ENCODE results near the gene ZFAND5. TPM values are rescaled to one million over a fixed set of nuclear protein-coding genes. Genes with fewer than 3 reads are reported as not detected.

Gene ZFAND5, protein sequence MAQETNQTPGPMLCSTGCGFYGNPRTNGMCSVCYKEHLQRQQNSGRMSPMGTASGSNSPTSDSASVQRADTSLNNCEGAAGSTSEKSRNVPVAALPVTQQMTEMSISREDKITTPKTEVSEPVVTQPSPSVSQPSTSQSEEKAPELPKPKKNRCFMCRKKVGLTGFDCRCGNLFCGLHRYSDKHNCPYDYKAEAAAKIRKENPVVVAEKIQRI
- 110 TPM for polyA plus RNA-seq

DNA sequence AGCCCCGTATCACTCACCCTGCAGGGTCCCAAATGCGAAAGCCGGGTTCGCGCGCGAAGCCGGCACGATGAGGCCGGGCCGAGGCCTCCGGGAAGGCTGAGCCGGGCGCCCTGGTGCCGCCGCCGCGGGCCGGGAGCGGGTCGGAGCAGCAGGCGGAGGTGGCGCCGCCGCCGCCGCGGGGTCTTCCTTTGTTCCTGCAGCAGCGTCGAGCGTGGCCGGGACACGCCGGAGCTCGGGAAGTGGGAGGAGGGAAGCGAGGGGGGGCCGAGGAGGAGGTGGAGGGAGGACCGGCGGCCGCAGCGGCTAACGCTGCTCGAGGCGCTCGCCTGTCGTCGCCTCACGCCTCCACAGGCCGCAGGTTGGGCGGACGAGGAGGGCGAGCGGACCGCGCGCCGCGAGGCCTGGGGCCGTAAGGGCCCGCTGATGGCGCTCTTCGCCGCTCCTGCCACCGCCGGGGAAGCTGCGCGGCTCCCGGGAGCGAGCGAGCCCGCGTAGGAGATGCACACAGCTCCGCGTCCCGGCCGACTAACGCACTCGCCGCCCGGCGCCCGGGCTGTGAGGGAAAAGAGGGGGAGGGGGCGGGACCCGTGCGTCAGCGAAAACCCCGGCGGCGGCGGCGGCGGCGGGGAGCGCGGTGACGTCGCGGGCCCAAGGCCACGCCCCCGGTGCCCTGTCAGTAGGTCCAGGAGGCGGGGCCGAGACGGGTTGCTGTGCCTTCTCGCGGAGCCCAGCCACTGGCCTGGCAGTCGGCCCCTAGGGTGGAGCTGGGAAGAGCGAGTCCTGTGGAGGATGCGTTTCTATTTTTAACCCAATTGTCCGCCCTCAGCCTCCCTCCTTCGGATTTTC, at the start of gene ZFAND5:
ZFAND5 (minus strand) TSS at position 530 of the 846 bp plus-strand sequence. CDS start 4,430 bp downstream, outside the sequence.
- Mint-ChIP-seq H3K27ac (peak within 1 kb of the TSS; percentile 99 to 100 (median 100)), H3K27me3 (no peaks in the 10 kb centered on the region), H3K4me1 (peaks cover 21 to 35% (median 34%) of the 10 kb centered on the region in 3 donors), H3K9me3 (no peaks in the 10 kb centered on the region), H3K36me3 (no peaks in the 10 kb centered on the region), H3K4me3 (peak within 1 kb of the TSS; percentile 92 to 99 (median 98))

DNA sequence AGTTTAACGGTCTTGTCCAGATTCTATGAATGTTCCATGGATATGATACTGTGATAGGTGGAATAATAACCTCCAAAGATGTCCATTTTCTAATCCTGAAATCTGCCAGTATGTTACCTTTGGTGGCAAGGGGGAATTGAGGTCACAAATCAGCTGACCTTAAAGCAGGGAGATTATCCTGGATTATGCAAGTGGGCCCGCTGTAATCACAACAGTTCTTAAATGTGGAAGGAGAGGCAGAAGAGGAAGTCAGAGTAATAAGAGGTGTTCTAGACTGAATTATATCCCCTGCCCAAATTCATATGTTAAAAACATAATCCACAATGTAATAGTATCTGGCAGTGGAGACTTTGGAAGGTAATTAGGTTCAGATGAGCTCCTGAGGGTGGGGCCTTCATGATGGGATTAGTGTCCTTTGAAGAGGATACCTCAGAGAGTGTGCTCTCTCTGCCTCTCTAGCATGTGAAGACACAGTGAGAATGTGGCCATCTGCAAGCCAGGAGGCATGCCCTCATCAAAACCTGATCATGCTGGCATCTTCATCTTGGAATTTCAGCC, 47.6 kb upstream of the ZFAND5 start:
- Mint-ChIP-seq H3K27ac (no peak overlapping the region), H3K9me3 (no peaks in the 10 kb centered on the region), H3K4me3 (no peak overlapping the region), H3K27me3 (no peaks in the 10 kb centered on the region), H3K4me1 (peaks cover 0 to 2% (median 0%) of the 10 kb centered on the region in 3 donors), H3K36me3 (peaks cover 5% of the 10 kb centered on the region)

DNA sequence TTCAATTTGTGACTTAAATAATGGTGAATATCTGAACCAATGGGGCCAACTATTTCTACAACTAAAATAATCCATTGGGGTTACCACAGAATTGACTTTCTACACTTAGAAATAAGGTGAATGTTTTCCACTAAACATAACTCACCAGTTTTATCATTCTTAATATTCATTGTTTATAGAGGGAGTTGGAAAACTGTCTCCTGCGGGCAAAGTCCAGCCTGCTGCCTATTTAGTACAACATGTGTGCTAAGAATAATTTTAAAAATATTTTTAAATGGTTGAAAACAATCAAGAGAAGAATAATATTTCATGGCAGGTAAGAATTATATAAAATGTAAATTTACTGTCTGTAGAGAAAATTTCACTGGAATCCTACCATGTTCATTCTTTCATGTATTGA, 45.2 kb upstream of the ZFAND5 start:
- no peaks in the 10 kb centered on the region for H3K9me3 Mint-ChIP-seq
- H3K36me3 Mint-ChIP-seq: peaks cover 2% of the 10 kb centered on the region
- no peak overlapping the region for H3K27ac Mint-ChIP-seq
- peaks cover 0 to 2% (median 0%) of the 10 kb centered on the region in 3 donors for H3K4me1 Mint-ChIP-seq
- H3K4me3 Mint-ChIP-seq: no peak overlapping the region
- H3K27me3 Mint-ChIP-seq: no peaks in the 10 kb centered on the region

DNA sequence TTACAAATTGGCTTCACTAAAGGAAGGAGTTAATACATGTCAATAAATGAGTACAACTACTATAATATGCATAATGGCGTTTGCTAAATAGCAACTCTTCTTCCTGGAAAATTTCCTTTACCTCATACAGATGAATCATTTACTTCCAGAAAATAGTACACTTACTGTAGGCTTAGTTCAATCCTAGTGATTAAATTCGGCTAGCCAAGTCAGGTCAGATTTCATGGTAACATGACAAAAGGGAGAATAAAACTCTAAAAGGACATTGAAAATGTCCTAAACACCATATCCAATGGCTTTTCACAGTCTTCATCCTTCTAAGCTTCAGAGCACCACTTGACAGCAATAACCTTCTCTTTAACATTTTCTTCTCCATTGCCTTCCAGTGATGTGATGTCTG, 42.1 kb upstream of the ZFAND5 start:
- Mint-ChIP-seq H3K36me3 (peaks cover 2% of the 10 kb centered on the region), H3K27ac (no peak overlapping the region)

DNA sequence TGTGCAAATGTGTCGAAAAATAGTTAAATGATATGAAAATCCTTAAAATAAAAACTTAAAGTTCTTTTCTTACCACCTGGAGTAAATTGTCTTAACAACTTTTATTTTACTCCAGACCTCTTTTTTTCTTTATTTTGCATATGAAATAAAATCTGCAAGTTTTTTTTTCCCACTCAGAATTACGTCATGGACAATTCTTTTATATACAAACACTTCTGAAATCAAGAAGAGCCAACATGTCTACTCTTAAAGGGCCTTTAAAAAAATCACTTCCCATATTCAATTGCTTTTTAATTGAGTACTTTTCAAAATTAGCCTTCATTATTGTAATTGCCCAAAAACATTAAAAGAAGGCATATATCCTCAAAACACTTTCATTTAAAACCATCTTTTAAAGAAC, 37.7 kb upstream of the ZFAND5 start:
- Mint-ChIP-seq H3K4me1 (no peaks in the 10 kb centered on the region), H3K27ac (no peak overlapping the region), H3K27me3 (peaks cover 3% of the 10 kb centered on the region), H3K9me3 (peaks cover 0 to 4% (median 0%) of the 10 kb centered on the region in 3 donors), H3K4me3 (no peak overlapping the region), H3K36me3 (peaks cover 1% of the 10 kb centered on the region)

More for the DNA sequence above, 42.1 kb upstream of the ZFAND5 start:
- Mint-ChIP-seq H3K4me1 (peaks cover 0 to 2% (median 0%) of the 10 kb centered on the region in 3 donors), H3K9me3 (no peaks in the 10 kb centered on the region), H3K4me3 (no peak overlapping the region), H3K27me3 (no peaks in the 10 kb centered on the region)

- peaks cover 0 to 4% (median 0%) of the 10 kb centered on the region in 3 donors for H3K9me3 Mint-ChIP-seq
- no peak overlapping the region for H3K27ac Mint-ChIP-seq
- H3K36me3 Mint-ChIP-seq: peaks cover 1% of the 10 kb centered on the region
- H3K4me3 Mint-ChIP-seq: no peak overlapping the region
- peaks cover 3% of the 10 kb centered on the region for H3K27me3 Mint-ChIP-seq
- H3K4me1 Mint-ChIP-seq: no peaks in the 10 kb centered on the region
These were observed 36.4 kb upstream of the ZFAND5 start for GRCh38 chr9:72401396-72401795.

DNA sequence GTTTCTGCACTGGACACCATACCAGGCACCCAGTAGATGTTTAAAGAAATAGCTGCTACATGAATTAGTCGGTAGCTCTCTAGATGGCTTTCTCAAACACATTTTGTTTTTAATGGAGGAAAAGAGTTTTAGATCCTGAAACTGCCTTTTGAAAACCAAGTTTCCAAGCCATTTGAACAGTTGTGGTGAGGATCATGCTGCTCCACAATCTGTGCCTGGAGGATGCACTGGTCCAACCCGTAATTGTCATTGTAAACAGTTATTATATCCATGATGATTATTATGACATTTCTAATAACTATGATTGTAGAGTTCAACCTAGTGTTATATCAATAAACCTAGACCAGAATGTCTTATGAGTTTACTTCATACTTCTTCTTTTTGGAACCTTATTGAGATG, 35.9 kb upstream of the ZFAND5 start:
- no peak overlapping the region for H3K27ac Mint-ChIP-seq
- peaks cover 3% of the 10 kb centered on the region for H3K27me3 Mint-ChIP-seq
- H3K4me3 Mint-ChIP-seq: no peak overlapping the region
- H3K4me1 Mint-ChIP-seq: no peaks in the 10 kb centered on the region
- H3K9me3 Mint-ChIP-seq: peaks cover 0 to 4% (median 0%) of the 10 kb centered on the region in 3 donors
- peaks cover 1% of the 10 kb centered on the region for H3K36me3 Mint-ChIP-seq

DNA sequence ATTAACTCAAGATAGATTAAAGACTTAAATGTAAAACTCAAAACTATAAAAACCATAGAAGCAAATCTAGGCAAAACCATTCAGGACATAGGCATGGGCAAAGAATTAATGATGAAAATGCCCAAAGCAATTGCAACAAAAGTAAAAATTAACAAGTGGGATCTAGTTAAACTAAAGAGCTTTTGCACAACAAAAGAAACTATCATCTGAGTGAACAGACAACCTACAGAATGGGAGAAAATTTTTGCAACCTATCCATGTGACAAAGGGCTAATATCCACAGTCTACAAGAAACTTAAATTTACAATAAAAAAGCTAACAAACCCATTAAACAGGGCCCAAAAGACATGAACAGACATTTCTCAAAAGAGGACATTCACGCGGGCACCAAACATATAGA, 34.4 kb upstream of the ZFAND5 start:
- Mint-ChIP-seq H3K36me3 (peaks cover 1% of the 10 kb centered on the region), H3K27ac (no peak overlapping the region), H3K27me3 (peaks cover 3% of the 10 kb centered on the region), H3K4me1 (no peaks in the 10 kb centered on the region), H3K4me3 (no peak overlapping the region), H3K9me3 (peaks cover 0 to 4% (median 0%) of the 10 kb centered on the region in 3 donors)

DNA sequence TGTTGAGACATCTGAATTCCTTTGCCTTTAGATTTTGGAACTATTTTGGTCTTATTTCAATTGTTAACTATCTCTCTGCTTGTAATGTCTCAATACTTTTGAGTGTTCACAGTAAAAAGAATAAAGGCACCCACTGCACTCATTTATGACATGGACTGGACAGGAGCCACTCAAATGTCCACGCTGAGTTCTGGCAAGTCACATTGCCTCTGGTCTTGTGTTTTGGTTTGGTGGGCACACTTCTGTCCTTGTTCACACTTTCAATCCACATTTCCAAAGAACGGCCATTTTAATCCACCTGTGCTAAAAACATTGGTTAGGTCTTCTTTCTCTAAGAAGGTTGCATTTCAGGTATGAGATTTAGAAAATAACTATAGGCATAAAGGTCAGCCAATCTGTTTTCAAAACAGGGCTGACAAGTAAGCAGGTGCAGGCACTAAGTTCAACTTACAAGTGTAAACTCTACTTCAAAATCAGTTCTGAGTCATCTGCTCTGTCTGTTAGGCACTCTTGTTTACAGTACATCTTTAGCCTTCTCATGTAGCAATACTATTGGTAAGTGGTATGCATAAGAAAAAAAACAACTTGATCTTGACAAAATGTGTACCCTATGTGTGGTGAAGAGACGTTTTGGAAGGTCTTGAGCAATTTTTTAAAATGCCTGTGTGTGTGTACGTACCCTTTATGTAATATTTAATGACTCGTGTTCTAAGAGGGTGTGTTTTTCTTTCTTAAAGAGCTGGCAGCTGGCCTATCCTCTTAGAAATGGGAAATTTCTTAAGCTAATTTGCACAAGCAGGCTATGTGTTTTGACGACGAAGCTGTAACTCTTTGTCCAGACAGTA, 31.5 kb upstream of the ZFAND5 start:
- Mint-ChIP-seq H3K27ac (no peak overlapping the region), H3K27me3 (peaks cover 3% of the 10 kb centered on the region), H3K4me3 (no peak overlapping the region), H3K36me3 (peaks cover 1% of the 10 kb centered on the region), H3K9me3 (peaks cover 0 to 4% (median 0%) of the 10 kb centered on the region in 3 donors), H3K4me1 (peaks cover 0 to 1% (median 0%) of the 10 kb centered on the region in 3 donors)

DNA sequence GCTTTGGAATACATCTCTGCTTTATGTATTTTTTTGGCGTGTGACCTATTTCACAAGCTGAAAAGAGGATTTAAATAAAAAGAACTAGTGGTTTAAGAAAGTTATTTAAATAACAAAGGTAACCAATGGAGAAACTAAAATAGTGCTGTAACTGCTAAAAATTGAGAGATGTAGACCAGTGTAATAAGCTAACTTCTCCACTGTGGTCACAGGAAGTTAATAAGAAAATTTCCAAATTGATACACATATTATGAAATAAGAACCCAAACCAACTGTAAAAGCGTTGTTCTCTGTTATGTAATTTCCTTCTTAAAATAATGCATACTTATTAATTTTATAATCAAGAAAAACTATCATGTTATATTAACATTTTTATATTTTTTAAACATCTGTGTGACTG, 29.1 kb upstream of the ZFAND5 start:
- H3K27me3 Mint-ChIP-seq: no peaks in the 10 kb centered on the region
- H3K4me1 Mint-ChIP-seq: peaks cover 0 to 1% (median 0%) of the 10 kb centered on the region in 3 donors
- H3K9me3 Mint-ChIP-seq: peaks cover 0 to 3% (median 0%) of the 10 kb centered on the region in 3 donors
- H3K4me3 Mint-ChIP-seq: no peak overlapping the region
- peaks cover 2% of the 10 kb centered on the region for H3K36me3 Mint-ChIP-seq
- no peak overlapping the region for H3K27ac Mint-ChIP-seq

DNA sequence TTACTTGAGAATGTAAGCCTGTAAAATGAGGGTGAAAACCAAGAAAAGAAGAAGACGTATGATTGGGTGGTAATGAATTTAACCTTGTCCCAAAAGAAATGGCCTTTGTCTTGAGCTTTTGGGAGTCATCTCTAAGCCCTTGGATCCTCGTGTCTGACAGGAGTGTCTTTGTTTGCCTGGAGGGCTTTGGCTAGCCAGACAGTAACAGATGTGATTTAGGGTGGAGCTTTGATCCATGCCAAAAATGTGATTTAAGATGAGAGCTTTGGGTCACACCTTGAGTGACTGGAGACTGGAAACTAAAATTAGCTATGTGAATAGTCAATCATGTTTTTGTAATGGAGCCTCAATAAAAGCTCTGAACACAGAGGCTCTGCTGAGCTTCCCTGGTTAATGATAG, 25.9 kb upstream of the ZFAND5 start:
- Mint-ChIP-seq H3K27ac (no peak overlapping the region), H3K4me1 (peaks cover 0 to 1% (median 0%) of the 10 kb centered on the region in 3 donors), H3K9me3 (peaks cover 0 to 3% (median 0%) of the 10 kb centered on the region in 3 donors), H3K27me3 (no peaks in the 10 kb centered on the region), H3K36me3 (peaks cover 2% of the 10 kb centered on the region), H3K4me3 (no peak overlapping the region)

GRCh38 chr9:72386186-72386585, 21.2 kb upstream of the ZFAND5 start:
- no peak overlapping the region for H3K27ac Mint-ChIP-seq
- no peak overlapping the region for H3K4me3 Mint-ChIP-seq
- H3K36me3 Mint-ChIP-seq: peaks cover 2% of the 10 kb centered on the region
- H3K4me1 Mint-ChIP-seq: no peaks in the 10 kb centered on the region
- H3K27me3 Mint-ChIP-seq: no peaks in the 10 kb centered on the region
- peaks cover 0 to 1% (median 0%) of the 10 kb centered on the region in 3 donors for H3K9me3 Mint-ChIP-seq

GRCh38 chr9:72384710-72385485, 19.9 kb upstream of the ZFAND5 start:
- Mint-ChIP-seq H3K27me3 (no peaks in the 10 kb centered on the region), H3K4me3 (no peak overlapping the region), H3K9me3 (no peaks in the 10 kb centered on the region), H3K4me1 (no peaks in the 10 kb centered on the region), H3K27ac (no peak overlapping the region), H3K36me3 (peaks cover 2% of the 10 kb centered on the region)

All from IgD-negative memory B cell (primary cell).